DMS114 treated with DMSO at 0.1 percent for 48 hours (cell line): ENCODE measurements around the gene TSPAN9.

Experiments used
- DNase-seq: peaks from one replicate; lab custom pipeline; 2025; ENCODE audit not compliant: unreplicated experiment; lab: John Stamatoyannopoulos, UW

The TSPAN9 gene

DNA sequence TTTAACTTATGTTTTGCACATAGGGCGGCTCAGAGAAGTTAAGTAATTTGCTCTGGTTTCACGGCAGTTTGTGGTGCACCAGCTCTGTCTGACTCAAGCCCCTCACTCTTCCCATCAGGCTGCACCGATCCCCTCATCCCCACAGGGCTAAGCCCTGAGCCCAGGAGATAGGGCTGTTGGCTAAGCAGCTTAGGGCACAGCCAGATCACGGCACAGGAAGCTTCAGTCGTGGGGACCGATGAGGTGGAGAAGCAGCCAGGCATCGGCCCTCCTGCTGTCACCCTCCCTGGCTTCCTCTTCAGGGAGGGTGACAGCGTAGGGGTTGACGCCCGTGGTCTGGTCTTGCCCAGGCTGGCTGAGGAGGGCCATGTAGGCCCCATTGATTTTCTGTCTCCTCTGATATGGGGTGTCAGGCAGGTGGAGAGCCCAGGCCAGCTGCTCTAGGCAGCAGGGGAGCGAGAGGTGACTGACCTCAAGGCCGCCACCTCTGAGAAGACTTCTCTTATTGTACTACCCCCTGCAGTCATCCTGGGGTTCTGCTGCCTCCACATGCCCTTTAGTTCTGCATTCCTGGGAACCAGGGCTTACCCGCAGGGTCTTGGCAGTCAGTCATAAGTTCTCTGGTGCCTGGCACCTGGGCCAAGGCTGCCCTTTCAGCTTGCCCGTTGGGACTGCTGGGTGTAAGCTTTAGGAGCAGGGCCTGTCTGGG lies 166.4 kb downstream of the TSPAN9 start:
- no peak for DNase-seq

DNA sequence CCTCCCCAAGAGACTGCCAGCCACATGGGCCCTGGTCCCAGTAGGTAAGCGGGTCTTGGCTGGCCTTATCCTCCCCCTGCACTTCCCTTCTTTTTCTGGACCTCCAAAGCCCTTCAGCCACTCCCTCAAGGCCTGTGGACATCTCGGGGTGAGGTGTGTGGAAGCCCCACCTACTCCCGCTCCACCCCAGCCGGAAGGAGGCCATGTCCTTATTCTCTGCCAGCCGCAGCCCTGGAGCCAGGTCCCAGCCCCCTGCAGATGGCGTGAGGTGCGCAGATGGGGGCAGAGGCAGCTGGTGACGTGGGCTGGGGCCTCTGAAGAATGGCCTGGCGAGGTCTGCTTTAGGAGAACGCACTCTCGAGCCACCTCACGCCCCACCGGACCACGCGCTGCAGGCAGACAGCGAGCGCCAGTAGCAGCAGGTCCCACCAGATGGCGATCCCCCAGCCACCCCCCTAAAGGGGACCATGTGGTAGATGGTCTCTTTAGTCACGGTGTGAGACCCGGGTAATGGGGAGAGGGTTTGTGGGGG lies 167.1 kb downstream of the TSPAN9 start:
- DNase-seq, result no peak

DNA sequence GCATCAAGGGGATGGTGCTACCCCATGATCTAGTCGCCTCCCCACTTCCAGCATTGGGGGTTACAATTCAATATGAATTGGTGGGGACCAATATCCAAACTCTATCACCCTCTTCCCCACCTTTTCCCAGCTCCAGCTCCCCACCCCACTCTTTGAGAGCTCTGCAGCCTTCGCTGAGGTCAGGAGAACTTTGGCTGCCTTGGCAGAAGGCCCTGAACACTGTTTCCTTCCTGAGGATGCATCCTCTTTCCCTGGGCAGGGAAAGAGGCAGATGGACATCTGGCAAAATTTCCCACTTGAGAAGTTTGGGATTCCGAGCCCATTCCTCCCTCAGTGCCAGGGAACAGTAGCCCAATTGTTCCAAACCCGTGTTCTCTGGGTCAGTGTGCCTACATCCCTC lies 169.1 kb downstream of the TSPAN9 start:
- no peak for DNase-seq

DNA sequence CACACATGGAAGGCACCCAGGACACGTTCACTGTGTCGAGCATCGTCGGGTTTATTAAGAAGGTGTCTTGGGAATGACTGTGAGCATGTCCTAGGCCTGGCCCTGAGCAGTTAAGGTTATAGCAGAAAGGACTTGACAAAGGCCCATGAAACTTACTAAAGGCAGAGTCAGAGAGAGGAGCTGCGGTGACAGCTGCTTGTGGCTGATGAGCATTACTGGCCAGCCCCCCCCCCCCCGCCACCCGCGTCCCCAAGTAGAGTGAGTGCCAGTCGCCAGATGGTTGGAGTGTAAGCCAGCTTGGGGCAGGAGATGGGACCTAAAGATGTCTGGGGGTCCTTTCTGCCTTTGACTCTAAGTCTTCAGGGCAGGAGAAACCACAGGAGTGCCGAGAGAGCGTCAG lies 169.9 kb downstream of the TSPAN9 start:
- DNase-seq, result no peak

DNA sequence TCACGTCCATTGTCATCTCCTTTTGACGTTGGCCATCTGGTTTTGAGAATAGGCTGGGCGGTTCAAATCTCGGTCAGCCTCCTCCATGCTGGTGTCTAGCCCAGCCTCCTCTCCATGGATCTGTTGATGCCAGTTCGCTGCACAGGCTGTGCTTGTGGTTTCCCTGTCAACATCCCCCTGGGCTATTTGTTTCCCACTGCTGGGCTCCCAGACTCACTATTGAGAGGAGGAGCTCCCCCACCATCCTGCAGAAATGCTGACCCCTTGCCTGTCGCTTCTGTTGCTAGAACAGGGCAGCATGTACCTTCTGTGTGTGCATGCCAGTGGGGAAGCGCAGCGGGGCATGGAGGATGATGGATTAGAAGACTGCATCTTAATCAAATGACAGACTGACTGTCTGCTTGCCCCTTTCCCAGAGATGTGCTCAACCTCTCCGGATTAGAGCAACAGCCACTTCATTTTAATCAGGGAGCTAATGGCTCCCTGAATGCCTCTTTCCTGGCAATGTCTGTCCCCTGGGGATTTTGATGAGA lies 170.5 kb downstream of the TSPAN9 start:
- no peak for DNase-seq

DNA sequence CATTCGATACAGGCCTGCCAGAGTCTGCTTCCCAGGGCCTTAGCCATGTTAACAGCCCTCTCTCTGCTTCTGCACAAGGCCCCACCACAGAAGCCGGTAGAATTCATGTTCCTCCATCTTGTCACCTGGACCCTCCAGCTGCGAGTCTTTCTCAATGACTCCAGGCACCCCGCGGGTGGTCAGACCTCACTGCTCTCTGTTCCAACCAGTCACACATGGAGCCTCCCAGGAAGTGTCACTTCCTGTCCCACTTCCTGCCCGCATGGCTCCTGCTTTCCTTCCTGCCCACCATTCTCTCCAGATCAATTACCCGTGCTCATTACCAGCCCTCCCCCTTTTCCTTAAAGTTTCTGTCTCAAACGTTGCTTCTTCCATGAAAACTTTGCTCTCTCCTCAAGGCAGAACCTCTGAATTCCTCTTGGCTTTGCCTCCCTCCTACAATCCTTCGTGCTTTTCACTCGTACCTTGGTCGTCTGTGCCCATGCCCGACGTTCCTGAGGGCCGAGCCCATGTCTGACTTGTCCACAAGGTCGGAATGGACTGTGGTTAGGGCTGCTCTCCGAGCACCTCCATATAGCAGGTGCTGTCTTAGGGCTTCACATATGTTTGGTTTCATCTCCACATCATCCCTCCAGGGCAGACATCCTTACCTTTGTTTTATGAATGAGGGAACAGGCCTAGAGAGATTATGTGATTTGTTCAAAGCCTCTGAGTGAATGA lies 172.1 kb downstream of the TSPAN9 start:
- DNase-seq, result no peak

DNA sequence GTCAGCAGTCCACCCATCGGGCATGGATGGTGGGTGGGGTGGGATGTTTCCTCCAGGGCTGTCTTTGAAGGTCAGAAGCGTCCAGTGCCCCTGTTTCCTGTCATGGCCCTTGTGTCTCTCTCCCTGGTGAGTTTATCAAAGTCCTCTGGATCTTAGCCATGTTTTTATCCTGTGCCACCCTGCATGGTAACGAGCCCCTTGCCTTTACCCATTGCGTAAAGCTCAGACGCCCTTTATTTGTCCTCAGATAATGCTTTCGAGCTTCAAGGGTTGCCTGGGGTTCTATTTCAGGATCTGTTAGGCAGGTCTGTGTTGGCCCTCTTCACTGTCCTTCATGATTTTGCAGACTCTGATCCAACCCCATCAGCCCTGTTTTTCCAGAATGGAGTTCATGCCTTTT lies 172.9 kb downstream of the TSPAN9 start:
- DNase-seq, result no peak

DNA sequence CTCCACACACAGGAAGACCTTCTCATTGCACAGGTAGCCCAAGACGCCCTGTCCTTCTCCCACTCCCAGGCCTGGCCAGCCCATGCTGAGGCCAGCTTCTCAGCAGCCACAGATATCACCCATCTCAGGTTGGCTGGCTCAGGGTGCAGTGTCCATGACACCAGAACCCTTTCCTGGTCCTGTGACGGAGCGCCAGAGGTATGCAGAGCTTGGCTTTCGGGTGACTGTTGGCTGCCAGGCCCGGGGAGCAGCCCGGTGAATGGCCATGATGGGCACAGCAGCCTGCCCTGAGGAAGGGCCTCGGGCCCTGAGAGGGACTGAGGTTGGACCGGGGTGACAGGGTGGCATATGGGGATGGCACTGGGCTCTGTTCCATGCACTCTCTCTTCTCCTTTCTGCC lies 173.4 kb downstream of the TSPAN9 start:
- DNase-seq, result no peak

DNA sequence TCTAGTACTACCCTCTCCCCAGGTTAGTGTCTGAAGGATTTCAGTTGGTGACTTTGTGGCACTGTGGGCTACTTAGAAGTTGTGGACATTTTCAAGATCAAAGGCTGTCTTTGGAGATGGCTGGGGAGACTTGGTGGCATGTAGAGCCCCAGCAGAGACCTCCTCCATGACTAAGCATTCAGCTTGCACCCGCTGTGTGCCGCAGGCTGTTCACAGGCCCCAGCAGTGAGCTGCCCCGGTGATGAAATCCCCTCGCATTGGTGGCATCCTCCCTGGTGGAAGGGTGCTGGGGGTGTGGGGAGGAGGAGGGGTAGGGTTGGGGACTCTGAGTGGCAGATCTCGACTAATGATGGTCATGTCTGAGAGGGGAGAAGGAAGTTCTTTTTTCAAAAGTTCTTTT lies 173.9 kb downstream of the TSPAN9 start:
- DNase-seq, result no peak

DNA sequence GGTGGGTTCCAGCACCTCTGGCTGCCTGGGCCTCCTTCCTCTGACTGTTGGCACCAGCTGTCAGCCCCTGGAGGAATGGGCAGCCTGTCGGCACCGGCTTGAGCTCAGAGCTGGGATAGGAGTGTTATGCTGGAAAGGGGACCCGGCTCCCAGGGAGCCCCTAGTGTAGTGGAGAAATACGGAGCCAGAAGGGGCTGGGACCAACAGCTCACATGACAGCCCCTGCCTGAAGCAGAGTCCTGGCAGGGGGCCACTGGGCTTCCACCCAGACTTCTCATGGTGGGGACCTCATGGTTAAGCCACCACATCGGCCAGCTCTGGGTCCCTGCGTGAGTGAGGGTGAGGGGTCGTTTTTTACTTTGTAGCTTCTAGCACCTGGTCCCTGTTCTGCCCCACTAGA lies 174.5 kb downstream of the TSPAN9 start:
- no peak for DNase-seq

DNA sequence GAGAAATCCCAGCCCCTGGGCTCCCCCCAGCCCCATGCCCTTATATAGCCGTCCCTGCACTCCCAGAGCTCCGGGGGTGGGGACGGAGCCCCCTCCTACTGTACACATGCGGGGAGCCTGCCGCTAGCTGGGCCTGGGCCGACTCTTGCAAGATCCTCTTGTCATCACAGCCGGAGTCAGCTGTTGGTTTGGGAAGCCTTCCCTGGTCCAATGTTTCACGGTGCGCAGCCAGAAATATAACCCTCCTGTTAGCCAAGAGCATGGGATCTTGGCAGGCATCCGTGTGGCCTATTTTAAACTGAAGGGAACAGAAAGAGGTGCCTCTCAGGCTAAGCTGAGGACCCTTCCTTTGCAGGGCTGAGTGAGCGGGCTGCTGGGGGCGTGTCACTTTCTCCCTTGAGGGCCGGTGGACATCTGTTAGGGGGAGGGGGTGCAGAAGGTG lies 175.3 kb downstream of the TSPAN9 start:
- DNase-seq, result no peak

DNA sequence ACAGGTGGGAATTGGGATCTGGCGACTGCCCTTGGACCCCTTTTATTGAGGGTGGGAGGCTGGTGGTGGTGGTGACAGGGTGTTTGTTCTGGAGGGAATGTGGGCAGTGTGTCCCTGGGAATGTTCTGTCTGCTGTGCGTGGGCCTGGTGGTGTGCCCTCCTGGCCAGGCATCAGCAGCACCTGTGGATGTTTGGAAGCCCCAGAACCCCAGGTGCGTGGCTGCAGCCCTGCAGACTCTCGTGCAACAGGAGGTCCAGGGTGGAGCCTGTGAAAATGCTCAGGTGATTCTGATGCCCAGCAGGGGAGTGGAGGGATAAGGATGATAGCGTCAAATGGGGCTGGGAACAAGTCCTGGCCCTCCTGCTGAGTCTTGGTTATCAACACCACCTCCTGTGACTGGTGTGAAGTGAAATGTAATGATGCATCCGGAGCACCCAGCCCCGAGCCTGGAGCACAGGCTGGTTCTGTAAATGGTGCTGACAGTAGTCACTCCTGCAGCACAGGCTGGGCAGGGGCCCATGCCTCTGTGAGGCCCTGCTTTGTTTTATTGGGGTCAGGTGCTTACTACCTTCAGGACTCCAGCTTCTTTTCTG lies 176.6 kb downstream of the TSPAN9 start:
- DNase-seq, result no peak

DNA sequence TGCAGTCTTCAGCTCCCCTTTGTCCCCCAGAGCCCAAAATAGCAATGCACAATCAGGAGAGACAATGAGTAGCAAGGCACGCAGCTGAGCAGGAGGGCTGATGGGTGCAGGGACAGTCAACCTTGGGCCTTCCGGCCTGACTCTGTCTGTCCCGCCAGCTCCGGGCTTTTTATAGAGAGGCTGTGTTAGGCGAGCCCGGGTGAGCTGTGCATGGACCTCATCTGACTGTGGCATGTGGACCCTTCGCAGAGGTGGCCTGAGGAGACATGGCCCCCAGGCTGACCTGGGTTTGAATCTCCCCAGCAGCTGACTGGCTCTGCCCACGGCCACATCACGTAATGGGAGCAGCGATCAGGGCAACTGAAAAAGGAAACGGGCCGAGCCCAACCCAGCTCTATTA lies 177.9 kb downstream of the TSPAN9 start:
- DNase-seq, result no peak

DNA sequence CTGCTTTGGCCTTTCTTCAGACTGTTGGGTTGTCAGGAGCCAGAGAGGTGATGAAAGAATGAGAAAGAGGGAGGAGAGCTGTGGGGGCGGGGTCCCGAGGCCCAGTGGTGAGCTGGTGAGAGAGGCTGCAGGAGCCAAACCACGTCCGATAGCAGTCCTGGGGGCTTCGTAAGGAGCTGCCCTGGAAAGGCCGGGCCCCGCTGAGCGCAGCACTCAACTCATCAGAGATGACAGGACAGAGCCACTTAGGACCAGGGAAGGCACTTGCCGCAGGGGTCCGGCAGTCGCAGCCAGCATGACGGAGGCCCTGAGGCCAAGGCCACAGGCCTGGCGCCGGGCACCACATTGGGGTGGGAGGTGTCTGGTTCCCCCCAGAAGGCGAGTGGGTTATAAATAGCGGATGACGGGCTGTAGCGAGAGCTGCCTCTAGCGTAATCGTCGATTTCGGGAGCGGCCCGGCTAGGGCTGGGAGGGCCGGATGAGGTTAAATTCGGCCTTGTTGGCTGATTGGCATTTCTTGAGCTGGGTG lies 179.0 kb downstream of the TSPAN9 start:
- no peak for DNase-seq

DNA sequence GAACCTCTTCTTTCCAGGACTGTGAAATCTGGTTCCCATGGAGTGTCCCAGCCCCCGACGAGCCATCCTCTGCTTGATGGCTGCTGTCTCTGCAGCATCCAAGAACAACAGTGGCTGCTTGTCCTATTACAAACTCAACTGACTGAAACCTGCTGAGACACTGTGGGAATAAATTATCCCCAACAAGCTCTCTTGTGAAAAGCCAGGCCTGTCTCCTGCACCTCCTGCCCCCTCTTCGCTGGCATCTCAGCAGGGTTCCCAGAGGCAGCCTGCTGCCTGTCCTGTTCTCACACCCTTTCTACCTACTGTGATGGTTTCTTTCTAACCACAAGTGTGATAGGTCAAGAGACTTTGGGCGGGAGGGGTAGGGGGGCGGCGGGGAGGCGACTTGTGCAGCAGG lies 180.2 kb downstream of the TSPAN9 start:
- no peak for DNase-seq

DNA sequence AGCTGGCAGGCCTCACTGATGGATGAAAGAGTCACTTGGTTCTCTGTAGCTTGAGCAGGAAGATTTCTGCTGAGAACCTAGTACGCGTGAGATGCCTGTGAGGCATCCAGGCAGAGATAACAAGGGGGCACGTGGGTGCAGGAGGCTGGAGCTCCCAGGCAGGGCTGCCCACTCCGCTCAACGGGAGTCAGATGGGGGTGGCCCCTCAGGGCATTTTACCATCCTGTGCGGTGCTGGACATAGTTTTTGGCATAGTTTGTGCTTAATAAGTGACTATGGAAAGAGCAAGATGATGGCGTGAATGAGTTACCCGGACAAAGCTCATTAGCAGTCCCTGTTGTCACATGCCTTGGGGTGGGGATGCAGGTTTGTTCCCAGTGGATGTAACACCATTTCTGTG lies 182.8 kb downstream of the TSPAN9 start:
- DNase-seq, result no peak

DNA sequence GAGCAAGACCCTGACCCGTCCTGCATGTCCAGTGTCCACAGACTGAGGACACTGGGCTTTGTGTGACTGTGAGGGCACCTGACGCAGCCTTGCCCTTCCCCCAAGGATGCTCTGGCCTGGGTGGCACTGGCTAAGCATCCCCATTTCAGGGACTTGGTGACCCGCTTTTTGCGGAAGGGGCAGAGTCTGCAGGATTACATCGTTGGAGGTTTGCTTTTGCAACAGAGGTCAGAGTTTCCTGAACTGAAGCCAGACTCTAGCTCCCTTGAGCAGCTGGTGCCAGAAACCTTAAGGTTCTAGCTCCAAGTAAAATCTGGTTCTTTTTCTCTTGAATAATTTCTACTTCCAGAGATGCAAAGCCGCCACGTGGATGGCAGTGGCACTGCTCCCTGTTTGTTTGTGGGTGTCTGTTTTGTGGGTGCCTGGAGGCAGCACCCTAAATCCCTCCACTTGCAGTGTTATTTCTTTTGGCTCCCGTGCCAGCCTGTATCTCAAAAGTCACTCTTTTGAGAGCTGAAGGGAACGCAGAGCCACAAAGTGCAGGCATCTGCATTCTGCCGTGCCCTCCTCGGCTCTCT lies 184.7 kb downstream of the TSPAN9 start:
- no peak for DNase-seq

DNA sequence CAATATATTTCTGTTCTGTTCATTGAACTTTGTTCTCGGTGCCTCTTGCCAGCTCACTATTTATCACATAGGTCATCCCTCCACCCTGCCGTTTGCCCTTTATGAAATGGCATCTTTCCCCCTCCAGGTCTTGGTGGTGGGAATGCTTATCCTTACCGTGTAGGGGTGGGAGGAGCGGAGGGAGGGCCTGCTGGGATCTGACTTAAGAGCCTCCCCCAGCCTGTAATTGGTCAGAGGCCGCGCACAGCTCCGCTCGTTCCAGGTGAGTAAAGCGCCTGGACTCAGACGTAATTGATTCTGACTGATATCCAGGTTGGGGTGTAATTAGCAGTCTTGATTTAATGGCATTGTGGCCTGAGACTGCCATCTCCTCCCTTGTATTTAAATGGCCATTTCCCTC lies 185.3 kb downstream of the TSPAN9 start:
- DNase-seq, result no peak

DNA sequence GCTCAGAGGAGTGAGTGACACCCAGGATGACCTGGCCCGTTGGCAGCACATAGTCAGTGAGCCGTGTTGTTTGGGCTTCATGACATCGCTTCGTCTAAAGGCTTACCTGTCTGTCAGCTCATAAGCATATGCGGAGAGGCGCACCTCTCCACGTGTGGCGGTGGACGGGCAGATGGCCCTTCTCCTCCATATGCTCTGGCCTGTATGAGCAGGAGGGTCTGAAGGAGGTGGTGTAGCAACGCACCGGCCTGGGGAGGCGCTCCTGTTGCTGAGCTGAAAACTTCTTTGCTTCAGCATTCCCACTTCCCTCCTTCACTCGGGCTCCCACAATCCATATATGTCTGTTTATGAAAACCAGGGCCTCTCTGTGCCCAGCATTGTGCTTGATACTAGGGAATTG lies 186.1 kb downstream of the TSPAN9 start:
- no peak for DNase-seq

DNA sequence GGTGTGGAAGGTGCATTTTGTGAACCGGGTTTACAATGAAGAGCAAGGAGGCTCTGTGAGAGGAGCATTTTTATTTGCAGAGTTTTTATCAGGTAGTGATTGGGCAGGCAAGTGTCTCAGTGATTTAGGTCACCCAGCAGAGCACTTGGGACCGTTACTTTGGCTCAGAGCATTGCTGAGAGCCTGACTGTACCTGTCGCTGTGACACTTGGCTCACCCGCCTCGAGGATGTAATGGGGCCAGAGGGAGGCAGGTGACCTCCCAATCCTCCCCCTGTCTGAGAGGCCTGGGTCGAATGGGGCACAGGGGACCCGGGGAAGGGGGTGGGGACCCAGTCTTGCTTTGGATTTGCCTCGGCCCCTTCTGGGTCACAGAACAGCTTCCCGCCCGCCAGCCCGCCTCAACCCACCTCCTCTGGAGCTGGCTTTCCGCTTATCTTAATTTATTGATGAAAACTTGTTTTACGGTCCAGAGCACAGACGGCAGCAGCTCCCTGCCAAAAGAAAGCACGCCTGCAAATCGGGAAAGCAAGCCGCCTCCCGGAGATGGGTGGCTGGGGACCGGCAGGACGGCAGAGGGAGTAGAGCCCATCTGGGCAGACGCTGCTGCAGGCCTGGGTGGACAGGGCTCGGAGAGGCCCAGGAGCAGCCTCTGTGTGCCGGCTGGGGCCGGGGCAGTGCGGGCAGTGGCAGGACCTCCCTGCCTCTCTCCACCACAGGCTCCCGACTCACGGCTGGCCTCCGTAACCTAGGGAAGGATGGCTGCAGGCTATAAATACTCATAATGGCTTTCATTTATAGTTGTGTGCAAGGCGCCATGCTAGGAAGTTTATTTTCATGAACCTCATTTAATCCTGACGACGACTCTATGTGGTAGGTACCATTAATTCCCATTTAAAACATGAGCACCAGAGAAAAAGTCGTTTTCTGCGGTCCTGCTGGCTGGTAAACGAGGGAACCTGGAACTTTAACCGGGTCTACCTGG lies 187.1 kb downstream of the TSPAN9 start:
- no peak for DNase-seq
